Measurements from ENCODE around the gene MAPK13. TPM values are rescaled to one million over a fixed set of nuclear protein-coding genes. Genes with fewer than 3 reads are reported as not detected.
A peak's percentile ranks its signal among the peaks of the same experiment; 100 is the strongest.

The MAPK13 gene
- total and polyA plus RNA-seq, 2 donors (not counting 1 experiment from before 2014, with no cell fraction given), result 20.6 to 34.8 TPM

DNA sequence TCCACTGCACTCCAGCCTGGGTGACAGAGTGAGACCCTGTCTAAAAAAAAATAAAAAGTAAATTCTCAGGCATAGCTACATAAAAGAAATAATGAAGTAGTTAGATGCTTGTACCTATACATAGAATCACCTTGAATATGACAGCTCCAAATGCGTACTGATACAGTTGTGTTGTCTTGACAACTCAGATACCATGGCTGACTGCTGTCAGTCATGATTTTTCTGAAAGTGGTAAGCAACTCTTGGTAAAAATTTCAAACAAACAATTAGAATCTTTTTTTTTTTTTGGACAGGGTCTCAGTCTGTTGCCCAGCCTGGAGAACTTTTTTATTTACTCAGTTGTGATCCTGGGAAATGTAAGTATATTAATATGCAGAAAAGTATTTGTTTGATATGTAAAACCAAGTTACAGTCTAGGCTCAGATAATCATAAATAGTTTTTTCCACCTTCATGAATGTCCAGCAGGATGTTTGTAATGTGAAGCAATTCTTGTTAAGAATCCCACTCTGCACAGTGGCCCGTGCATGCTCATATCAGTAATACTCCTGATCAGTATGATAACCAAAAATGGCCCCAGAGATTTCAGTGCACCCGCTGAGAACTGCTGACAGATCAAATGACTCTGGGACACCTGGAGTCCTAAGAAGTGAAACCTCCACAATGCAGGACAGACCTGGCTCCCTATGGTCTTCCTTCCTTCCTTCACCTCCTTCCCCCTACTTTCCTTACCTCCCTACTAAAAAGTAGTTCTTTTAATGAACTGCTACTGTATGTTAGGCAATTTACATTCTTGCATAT is 14.0 kb upstream of the MAPK13 start:
- peak; percentile 4 for DNase-seq
- Histone ChIP-seq H3K4me2 (replicated peaks; ENCODE audit: low read depth, low read length, poor library complexity, severe bottlenecking) (peak overlapping the region; percentile 77), H4K20me1 (ENCODE audit: control insufficient read depth, insufficient read depth, low read length, poor library complexity, severe bottlenecking) (no peaks in the 10 kb centered on the region), H3K9ac (ENCODE audit: low read length) (no peak overlapping the region), H3K27me3 (replicated peaks in 1 of 4; ENCODE audit: control extremely low read depth in 1 of 4, control insufficient read depth in 3 of 4, insufficient read depth in 4 of 4, low read length in 3 of 4) (no peaks in the 10 kb centered on the region), H3K9me3 (ENCODE audit: control extremely low read depth in 1 of 3, control insufficient read depth in 2 of 3, insufficient read depth in 1 of 3, low read length in 2 of 3) (no peaks in the 10 kb centered on the region), H3K4me1 (ENCODE audit: control insufficient read depth in 2 of 2, insufficient read depth in 2 of 2, low read length in 2 of 2) (peaks cover 94 to 96% of the 10 kb centered on the region in 2 donors), H3K4me3 (ENCODE audit: control extremely low read depth in 1 of 5, extremely low read depth in 1 of 5, insufficient read depth in 1 of 5, low read depth in 2 of 5, low read length in 4 of 5) (no peak overlapping the region), H3K36me3 (replicated peaks in 1 of 2; ENCODE audit: control extremely low read depth in 1 of 2, control insufficient read depth in 1 of 2, extremely low read depth in 1 of 2, insufficient read depth in 2 of 2, low read length in 1 of 2) (no peaks in the 10 kb centered on the region), H3K79me2 (ENCODE audit: control insufficient read depth, insufficient read depth, low read length) (peaks cover 30% of the 10 kb centered on the region), H3K27ac (ENCODE audit: low read length in 2 of 2) (peak overlapping the region; percentile 75 to 83), H2AFZ (ENCODE audit: insufficient read depth, low read depth, low read length, poor library complexity, severe bottlenecking) (no peak overlapping the region)
- ChIA-PET CTCF (interaction anchor here (0.6 to 1.5 kb wide), 5 partner anchors 14 to 79 kb away, joined by 3 read pairs; no protein-coding TSS in a partner anchor), POLR2A (interaction anchor here (0.6 kb wide), 1 partner anchor 187 kb away, joined by 5 read pairs; no protein-coding TSS in a partner anchor)
- Mint-ChIP-seq H3K4me1 (peaks cover 91% of the 10 kb centered on the region), H3K4me3 (peak overlapping the region; percentile 3), H3K27ac (peak overlapping the region; percentile 60), H3K27me3 (no peaks in the 10 kb centered on the region), H3K9me3 (ENCODE audit: insufficient read depth) (no peaks in the 10 kb centered on the region)
- no peak for ATAC-seq (ENCODE audit: low read depth)
- intact Hi-C loops (cut with micrococcal nuclease), result no loop called here
- 100% methylated on average over 1 of the region's 3 CpGs for WGBS (ENCODE audit: insufficient coverage)
- TF ChIP-seq, protein P1, sequence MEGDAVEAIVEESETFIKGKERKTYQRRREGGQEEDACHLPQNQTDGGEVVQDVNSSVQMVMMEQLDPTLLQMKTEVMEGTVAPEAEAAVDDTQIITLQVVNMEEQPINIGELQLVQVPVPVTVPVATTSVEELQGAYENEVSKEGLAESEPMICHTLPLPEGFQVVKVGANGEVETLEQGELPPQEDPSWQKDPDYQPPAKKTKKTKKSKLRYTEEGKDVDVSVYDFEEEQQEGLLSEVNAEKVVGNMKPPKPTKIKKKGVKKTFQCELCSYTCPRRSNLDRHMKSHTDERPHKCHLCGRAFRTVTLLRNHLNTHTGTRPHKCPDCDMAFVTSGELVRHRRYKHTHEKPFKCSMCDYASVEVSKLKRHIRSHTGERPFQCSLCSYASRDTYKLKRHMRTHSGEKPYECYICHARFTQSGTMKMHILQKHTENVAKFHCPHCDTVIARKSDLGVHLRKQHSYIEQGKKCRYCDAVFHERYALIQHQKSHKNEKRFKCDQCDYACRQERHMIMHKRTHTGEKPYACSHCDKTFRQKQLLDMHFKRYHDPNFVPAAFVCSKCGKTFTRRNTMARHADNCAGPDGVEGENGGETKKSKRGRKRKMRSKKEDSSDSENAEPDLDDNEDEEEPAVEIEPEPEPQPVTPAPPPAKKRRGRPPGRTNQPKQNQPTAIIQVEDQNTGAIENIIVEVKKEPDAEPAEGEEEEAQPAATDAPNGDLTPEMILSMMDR (IDR thresholded peaks at IDR 0.05), result no peak
- no peak for TF ChIP-seq EZH2 (IDR thresholded peaks at IDR 0.05; ENCODE audit: borderline replicate concordance, insufficient read depth, low read depth, low read length, poor library complexity, severe bottlenecking)

DNA sequence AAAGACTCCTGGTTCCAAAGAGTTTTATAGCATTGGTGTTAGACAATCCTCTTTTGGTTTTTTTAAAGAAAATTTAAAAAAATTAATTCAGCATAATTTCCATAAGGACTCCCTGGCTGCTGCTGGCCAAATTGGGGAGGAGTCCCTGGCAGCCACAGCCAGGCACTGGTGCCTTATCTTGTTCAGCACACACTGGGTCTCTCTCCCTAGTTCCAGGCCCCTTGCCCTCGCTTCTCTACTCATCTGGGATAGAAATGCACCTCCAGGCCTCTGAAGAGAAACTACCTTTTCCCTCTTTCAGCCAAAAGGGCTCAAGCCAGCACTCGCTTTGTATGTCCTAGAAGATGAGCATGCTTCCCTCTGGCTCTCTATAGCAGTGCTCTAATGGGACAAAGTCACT is 13.4 kb upstream of the MAPK13 start:
- Mint-ChIP-seq H3K4me1 (peaks cover 92% of the 10 kb centered on the region), H3K27ac (peak overlapping the region; percentile 60), H3K27me3 (no peaks in the 10 kb centered on the region), H3K9me3 (ENCODE audit: insufficient read depth) (no peaks in the 10 kb centered on the region), H3K4me3 (peak overlapping the region; percentile 32)
- DNase-seq (no peak), ATAC-seq (ENCODE audit: low read depth) (no peak)
- peaks cover 99 to 100% of the 10 kb centered on the region in 2 donors for H3K4me1 ChIP-seq (ENCODE audit: control insufficient read depth in 2 of 2, insufficient read depth in 2 of 2, low read length in 2 of 2)
- no peaks in the 10 kb centered on the region for H4K20me1 ChIP-seq (ENCODE audit: control insufficient read depth, insufficient read depth, low read length, poor library complexity, severe bottlenecking)
- ChIA-PET POLR2A (no interaction called here), CTCF (interaction anchor here (0.6 to 2.7 kb wide), 2 partner anchors 9 to 21 kb away, joined by 3 to 13 read pairs; no protein-coding TSS in a partner anchor)
- peak overlapping the region; percentile 77 for H3K4me2 ChIP-seq (replicated peaks; ENCODE audit: low read depth, low read length, poor library complexity, severe bottlenecking)
- 100% methylated on average over 2 of the region's 2 CpGs for WGBS (ENCODE audit: insufficient coverage)
- no peak overlapping the region for H3K9ac ChIP-seq (ENCODE audit: low read length)
- peak overlapping the region; percentile 75 to 83 for H3K27ac ChIP-seq (ENCODE audit: low read length in 2 of 2)
- peaks cover 30% of the 10 kb centered on the region for H3K79me2 ChIP-seq (ENCODE audit: control insufficient read depth, insufficient read depth, low read length)
- intact Hi-C loops (cut with micrococcal nuclease), result no loop called here
- no peak overlapping the region for H3K4me3 ChIP-seq (ENCODE audit: control extremely low read depth in 1 of 5, extremely low read depth in 1 of 5, insufficient read depth in 1 of 5, low read depth in 2 of 5, low read length in 4 of 5)
- H3K27me3 ChIP-seq (replicated peaks in 1 of 4; ENCODE audit: control extremely low read depth in 1 of 4, control insufficient read depth in 3 of 4, insufficient read depth in 4 of 4, low read length in 3 of 4), result no peaks in the 10 kb centered on the region
- no peaks in the 10 kb centered on the region for H3K9me3 ChIP-seq (ENCODE audit: control extremely low read depth in 1 of 3, control insufficient read depth in 2 of 3, insufficient read depth in 1 of 3, low read length in 2 of 3)
- TF ChIP-seq, protein P1 (IDR thresholded peaks at IDR 0.05), result no peak
- TF ChIP-seq EZH2 (IDR thresholded peaks at IDR 0.05; ENCODE audit: borderline replicate concordance, insufficient read depth, low read depth, low read length, poor library complexity, severe bottlenecking), result no peak
- no peak overlapping the region for H2AFZ ChIP-seq (ENCODE audit: insufficient read depth, low read depth, low read length, poor library complexity, severe bottlenecking)
- H3K36me3 ChIP-seq (replicated peaks in 1 of 2; ENCODE audit: control extremely low read depth in 1 of 2, control insufficient read depth in 1 of 2, extremely low read depth in 1 of 2, insufficient read depth in 2 of 2, low read length in 1 of 2), result no peaks in the 10 kb centered on the region
